ENCODE results near the gene ADAM22.

DNA sequence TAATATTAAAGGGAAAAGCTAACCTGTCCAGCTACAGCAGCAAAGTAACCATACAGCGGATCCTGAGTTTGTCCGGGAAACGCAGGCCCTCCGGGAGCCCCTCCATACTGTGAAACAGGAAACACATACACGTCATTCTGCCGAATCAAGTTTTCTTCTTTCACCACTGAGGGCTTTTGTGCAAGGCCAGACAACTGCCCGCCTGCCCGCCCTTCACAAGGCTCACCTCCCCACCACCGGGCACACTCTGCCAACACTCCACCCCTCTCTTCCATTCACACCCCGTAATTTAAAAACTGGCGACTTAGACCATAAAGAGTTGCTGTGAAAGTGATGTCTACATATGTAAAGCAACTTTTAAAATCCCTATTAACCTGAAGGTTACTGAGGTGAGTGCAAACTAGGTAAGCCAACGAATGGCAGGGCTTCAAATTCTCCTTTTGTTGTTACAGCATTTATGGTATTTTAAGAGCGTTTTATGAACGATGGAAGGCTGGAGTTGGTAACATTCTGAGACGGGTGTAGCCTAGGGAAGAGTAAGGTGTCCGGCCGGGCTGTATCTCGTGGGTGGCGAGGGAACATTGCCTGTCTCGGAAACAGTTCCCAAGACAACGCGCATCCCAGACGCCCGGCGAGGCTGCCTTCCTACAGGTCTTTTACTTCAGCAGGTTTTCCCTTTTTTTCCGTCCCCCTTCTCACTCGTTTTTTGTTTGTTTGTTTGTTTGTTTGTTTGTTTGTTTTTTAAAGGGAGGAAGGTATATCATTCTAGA lies 285.0 kb downstream of the ADAM22 start:
- TF ChIP-seq, protein P1, sequence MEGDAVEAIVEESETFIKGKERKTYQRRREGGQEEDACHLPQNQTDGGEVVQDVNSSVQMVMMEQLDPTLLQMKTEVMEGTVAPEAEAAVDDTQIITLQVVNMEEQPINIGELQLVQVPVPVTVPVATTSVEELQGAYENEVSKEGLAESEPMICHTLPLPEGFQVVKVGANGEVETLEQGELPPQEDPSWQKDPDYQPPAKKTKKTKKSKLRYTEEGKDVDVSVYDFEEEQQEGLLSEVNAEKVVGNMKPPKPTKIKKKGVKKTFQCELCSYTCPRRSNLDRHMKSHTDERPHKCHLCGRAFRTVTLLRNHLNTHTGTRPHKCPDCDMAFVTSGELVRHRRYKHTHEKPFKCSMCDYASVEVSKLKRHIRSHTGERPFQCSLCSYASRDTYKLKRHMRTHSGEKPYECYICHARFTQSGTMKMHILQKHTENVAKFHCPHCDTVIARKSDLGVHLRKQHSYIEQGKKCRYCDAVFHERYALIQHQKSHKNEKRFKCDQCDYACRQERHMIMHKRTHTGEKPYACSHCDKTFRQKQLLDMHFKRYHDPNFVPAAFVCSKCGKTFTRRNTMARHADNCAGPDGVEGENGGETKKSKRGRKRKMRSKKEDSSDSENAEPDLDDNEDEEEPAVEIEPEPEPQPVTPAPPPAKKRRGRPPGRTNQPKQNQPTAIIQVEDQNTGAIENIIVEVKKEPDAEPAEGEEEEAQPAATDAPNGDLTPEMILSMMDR (IDR thresholded peaks at IDR 0.05; ENCODE audit: low read depth, low read length), result no peak
- no peak for TF ChIP-seq EZH2phosphoT487 (IDR thresholded peaks at IDR 0.05; ENCODE audit: low read depth)

All from OCI-LY3 (cell line).